Amniotic stem cell (primary cell): ENCODE data around the gene ANKRD42.

Experiments
- DNase-seq: peaks from one replicate; lab custom pipeline; 2025; lab: John Stamatoyannopoulos, UW

The ANKRD42 gene

DNA sequence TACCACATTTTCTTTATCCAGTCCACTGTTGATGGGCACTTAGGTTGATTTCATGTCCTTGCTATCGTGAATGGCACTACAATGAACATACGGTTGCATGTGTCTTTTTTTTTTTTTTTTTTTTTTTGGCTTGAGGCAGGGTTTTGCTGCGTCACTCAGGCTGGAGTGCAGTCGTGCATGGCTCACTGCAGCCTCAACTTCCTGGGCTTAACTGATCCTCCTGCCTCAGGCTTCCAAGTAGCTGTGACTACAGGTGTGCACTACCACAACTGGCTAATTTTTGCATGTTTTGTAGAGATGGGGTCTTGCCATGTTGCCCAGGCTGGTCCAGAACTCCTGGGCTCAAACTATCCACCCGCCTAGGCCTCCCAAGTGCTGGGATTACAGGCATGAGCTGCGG is 94.1 kb downstream of the ANKRD42 start:
- no peak for DNase-seq

DNA sequence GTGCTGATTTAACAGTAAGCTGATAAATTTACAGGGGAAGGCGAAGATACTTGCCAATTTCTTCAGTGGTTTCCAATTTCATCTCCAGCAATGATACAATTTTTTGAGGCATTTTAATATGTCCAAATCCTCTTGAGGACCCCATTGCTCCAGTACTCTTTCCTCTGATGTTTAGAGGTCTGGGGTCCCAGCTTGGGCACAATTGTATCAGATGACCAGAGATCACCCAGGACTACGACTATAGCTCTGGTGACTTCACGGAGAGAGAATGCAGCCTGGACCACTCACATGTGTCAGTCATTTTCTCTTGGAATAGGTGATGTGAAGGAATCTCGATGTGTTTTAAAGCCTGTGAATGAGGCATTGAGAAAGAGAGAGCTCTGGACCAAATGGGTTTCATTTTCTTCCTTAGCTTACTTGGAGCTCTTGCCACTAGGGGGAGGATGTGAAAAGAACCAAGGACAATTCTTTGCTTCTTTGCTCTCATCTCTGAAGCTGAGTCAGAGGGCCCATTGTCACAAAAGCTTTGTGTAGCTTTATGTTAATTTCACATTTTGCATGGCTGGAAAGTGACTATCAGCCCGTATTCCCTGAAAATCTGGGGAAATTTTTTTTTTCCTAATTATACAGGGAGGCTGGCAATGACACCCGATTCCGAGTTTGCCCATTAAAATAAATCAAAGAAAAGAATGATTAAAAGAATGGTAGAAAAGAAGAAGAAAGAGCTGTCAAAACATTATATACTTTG is 99.4 kb downstream of the ANKRD42 start:
- peak; percentile 66 for DNase-seq

DNA sequence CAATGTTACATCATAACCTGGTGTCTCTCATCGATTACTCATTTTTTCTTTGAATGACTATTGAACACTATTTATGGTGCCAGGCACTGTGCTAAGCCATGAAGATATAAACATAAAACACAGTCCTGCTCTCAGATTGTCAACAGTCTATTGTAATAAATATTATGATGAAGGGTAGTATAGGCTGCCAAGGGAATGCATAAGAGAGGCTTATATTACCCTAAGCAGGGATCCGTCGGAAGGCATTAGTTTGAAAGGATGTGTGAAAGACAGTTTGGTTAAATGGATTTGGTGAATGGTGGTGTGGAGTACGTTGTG is 99.9 kb downstream of the ANKRD42 start:
- DNase-seq, result no peak

DNA sequence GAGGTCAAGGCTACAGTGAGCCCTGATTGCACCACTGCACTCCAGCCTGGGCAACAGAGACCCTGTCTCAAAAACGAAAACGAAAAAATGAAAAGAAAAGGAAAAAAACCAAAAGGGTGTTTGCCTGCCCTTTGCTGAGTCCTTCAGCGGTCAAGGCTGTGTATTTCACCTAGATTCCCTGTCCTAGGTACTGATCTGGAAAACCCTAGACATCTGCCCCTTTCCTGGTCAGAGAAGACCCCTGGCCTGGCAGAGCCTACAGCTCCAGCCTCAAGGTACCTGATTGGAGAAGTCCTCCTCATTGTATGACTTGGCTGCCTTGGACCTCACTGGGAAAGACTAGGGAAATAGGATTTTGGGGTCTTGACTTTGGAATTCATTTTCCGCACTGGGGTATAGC is 100.7 kb downstream of the ANKRD42 start:
- no peak for DNase-seq
